ENCODE results near the gene ARRB1.
"Not testable (repeated sequence)": the region's sequence is repeated elsewhere in the genome, so short reads cannot be mapped to it uniquely, and the experiment has no call there.

ARRB1 gene

GRCh38 chr11:75275581-75275980, 75.9 kb downstream of the ARRB1 start:
- Histone ChIP-seq H3K4me3 (IDR thresholded peaks at IDR 0.05; ENCODE audit: insufficient read depth, low read depth, low read length) (no peak overlapping the region), H3K4me1 (ENCODE audit: low read depth, poor library complexity, severe bottlenecking) (no peaks in the 10 kb centered on the region), H3K4me2 (no peak overlapping the region), H3K79me2 (ENCODE audit: insufficient read depth, low read depth) (no peaks in the 10 kb centered on the region), H3K27me3 (ENCODE audit: insufficient read depth, low read depth) (no peaks in the 10 kb centered on the region), H4K20me1 (ENCODE audit: insufficient read depth) (no peaks in the 10 kb centered on the region), H3K36me3 (ENCODE audit: insufficient read depth) (no peaks in the 10 kb centered on the region), H2AFZ (ENCODE audit: low read depth) (no peak overlapping the region), H3K27ac (no peak overlapping the region), H3K9ac (no peak overlapping the region)
- TF ChIP-seq CTCF (conservative IDR thresholded peaks at IDR 0.05; ENCODE audit: low read depth, low read length): no peak

GRCh38 chr11:75274716-75275115, 76.7 kb downstream of the ARRB1 start:
- not testable (repeated sequence) for H3K4me2 ChIP-seq; H3K9ac ChIP-seq; H3K36me3 ChIP-seq (ENCODE audit: insufficient read depth)

DNA sequence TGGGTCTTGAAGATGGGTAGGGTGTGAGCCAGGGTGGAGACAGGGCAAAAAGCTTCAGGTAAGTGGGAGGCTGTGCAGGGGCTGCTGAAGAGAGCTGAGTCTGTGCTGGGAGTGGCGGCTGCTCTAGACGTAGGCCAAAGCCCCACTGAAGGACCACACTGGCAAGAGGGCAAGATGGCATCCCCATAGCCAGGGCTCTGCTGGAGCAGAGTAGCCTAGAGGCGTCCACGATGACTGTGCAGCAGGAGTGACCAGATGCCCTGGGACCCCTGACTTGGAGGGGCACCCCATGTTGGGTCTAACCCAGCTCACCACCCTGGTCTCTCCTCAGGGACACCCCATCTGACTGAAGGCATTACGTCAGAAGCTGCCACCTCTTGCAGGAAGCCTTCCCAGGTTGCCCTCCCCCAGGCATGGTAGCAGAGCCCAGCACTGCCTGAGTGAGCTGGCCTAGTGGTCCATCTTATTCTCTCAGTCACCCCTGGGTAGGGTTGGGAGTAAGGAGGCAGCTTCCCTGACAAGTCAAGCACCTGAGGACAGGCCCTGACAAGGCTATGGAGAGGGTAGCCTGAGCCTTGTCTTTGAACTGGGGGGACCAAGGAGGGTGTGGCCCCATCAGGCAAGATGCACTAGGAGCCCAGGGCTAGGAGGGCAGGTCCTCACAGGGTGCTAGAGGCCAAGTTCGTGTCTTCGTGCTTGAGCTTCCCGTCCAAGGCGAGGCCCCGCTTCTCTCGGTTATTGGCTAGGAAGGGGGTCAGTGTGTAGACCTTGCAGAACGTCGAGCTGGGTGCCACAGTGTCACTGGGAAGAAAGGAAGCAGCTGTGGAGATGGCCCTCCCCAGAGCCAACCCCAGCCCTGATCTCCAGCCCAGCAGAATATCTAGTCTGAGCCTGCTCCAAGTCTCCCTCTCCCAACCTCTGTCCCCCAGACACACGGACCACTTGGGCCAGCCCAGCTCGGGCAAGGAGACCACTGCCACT, 77.8 kb downstream of the ARRB1 start:
- no peak for TF ChIP-seq CTCF (conservative IDR thresholded peaks at IDR 0.05; ENCODE audit: low read depth, low read length)
- no peaks in the 10 kb centered on the region for H3K79me2 ChIP-seq (ENCODE audit: insufficient read depth, low read depth)
- no peaks in the 10 kb centered on the region for H3K36me3 ChIP-seq (ENCODE audit: insufficient read depth)
- H2AFZ ChIP-seq (ENCODE audit: low read depth): no peak overlapping the region
- H3K27ac ChIP-seq: no peak overlapping the region
- H3K4me2 ChIP-seq: no peak overlapping the region
- no peaks in the 10 kb centered on the region for H4K20me1 ChIP-seq (ENCODE audit: insufficient read depth)
- no peaks in the 10 kb centered on the region for H3K27me3 ChIP-seq (ENCODE audit: insufficient read depth, low read depth)
- H3K9ac ChIP-seq: no peak overlapping the region
- H3K4me1 ChIP-seq (ENCODE audit: low read depth, poor library complexity, severe bottlenecking): no peaks in the 10 kb centered on the region
- no peak overlapping the region for H3K4me3 ChIP-seq (IDR thresholded peaks at IDR 0.05; ENCODE audit: insufficient read depth, low read depth, low read length)

More at GRCh38 chr11:75274716-75275115, 76.7 kb downstream of the ARRB1 start:
- H4K20me1 ChIP-seq (ENCODE audit: insufficient read depth); H3K79me2 ChIP-seq (ENCODE audit: insufficient read depth, low read depth); H2AFZ ChIP-seq (ENCODE audit: low read depth); H3K27me3 ChIP-seq (ENCODE audit: insufficient read depth, low read depth); H3K27ac ChIP-seq; H3K4me3 ChIP-seq (IDR thresholded peaks at IDR 0.05; ENCODE audit: insufficient read depth, low read depth, low read length); H3K4me1 ChIP-seq (ENCODE audit: low read depth, poor library complexity, severe bottlenecking): not testable (repeated sequence)

DNA sequence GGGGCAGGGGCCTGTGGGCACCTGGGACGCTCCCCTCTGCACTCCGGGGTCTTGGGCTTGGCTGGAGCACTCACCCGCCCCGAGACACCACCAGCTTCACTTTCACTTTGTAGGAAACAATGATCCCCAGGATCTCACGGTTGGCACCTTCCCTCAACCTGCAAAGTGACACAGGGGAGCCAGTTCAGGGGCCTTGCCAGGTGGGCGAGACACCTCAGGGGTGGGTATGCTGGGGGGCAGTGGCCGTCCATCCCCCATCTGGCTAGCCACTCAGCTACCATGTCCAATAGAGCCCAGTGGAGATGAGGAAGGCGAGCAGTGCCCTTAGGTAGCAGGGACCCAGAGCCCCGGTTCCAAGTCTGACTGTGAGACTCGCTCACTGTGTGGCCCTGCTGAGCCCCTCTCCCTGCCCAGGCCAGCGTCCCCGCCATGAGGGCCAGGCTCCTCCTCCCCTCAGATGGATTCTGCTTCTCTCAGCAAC, 78.6 kb downstream of the ARRB1 start:
- H3K36me3 ChIP-seq (ENCODE audit: insufficient read depth): no peaks in the 10 kb centered on the region

More for the DNA sequence above, 78.6 kb downstream of the ARRB1 start:
- H2AFZ ChIP-seq (ENCODE audit: low read depth): no peak overlapping the region
- H3K4me1 ChIP-seq (ENCODE audit: low read depth, poor library complexity, severe bottlenecking): no peaks in the 10 kb centered on the region
- H3K9ac ChIP-seq: no peak overlapping the region
- no peak for TF ChIP-seq CTCF (conservative IDR thresholded peaks at IDR 0.05; ENCODE audit: low read depth, low read length)
- H4K20me1 ChIP-seq (ENCODE audit: insufficient read depth): no peaks in the 10 kb centered on the region
- no peak overlapping the region for H3K4me3 ChIP-seq (IDR thresholded peaks at IDR 0.05; ENCODE audit: insufficient read depth, low read depth, low read length)
- no peaks in the 10 kb centered on the region for H3K79me2 ChIP-seq (ENCODE audit: insufficient read depth, low read depth)
- no peaks in the 10 kb centered on the region for H3K27me3 ChIP-seq (ENCODE audit: insufficient read depth, low read depth)
- no peak overlapping the region for H3K27ac ChIP-seq
- no peak overlapping the region; the same call in 1 of the 2 replicates for H3K4me2 ChIP-seq

Data from KMS-11 (cell line).